Fibroblast of the aortic adventitia (primary cell): ENCODE measurements around the gene ABHD4. TPM values are rescaled to one million over a fixed set of nuclear protein-coding genes. Genes with fewer than 3 reads are reported as not detected.
"Not testable (repeated sequence)": the region's sequence is repeated elsewhere in the genome, so short reads cannot be mapped to it uniquely, and the experiment has no call there.

Experiments used
- DNase-seq: peaks from one replicate; pipeline ENCODE4 v3.0.0-alpha.2; 2010; ENCODE audit warnings: low read depth
- H3K4me3 ChIP-seq: 2 replicates; pipeline ENCODE4 v1.5.1; 2011; ENCODE audit warnings: low read depth, mild to moderate bottlenecking, control low read depth, low read length, moderate library complexity
- CTCF ChIP-seq: IDR thresholded peaks from 2 replicates; pipeline ENCODE4 v1.5.1; 2011; ENCODE audit warnings: mild to moderate bottlenecking, low read length, control low read depth, inconsistent platforms; ENCODE audit not compliant: insufficient read depth
- total RNA-seq: library from RNA; depleted of rRNA; stranded (reverse); fragments of >200 nt; gene quantifications from 2 replicates; pipeline ENCODE4 v1.2.3, GENCODE V29; 2012; ENCODE audit warnings: low replicate concordance

Gene ABHD4
- total RNA-seq, 1 donor = 24.3 TPM

DNA sequence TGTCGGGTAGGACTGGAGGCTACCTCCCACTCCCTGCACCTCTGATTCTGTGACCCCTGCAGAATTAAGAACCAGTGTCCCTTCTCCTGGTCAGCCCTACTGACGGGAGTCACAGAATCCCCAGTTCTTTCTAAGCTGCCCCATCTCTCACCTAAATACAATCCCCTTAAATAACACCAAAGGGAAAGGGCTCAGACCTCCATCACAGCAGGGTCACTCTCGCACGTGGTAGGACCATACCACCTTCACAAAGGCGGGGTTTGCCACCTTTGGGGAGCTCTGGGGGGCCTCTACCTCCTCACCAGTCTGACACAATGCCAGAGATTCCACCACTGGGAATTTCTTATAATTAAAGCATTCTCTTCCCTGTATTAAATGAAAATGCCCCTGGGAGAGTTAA lies 44.7 kb upstream of the ABHD4 start:
- H3K4me3 ChIP-seq = no peak overlapping the region
- TF ChIP-seq CTCF = no peak
- DNase-seq = no peak

- H3K4me3 ChIP-seq, DNase-seq: not testable (repeated sequence)
Observed at GRCh38 chr14:22553861-22554497, 44.1 kb upstream of the ABHD4 start.

GRCh38 chr14:22554498-22555383 lies 43.4 kb upstream of the ABHD4 start:
- TF ChIP-seq CTCF = no peak
- H3K4me3 ChIP-seq = no peak overlapping the region
- DNase-seq = no peak

GRCh38 chr14:22555384-22556011 lies 42.6 kb upstream of the ABHD4 start:
- no peak for DNase-seq
- H3K4me3 ChIP-seq = no peak overlapping the region
- TF ChIP-seq CTCF = no peak

DNA sequence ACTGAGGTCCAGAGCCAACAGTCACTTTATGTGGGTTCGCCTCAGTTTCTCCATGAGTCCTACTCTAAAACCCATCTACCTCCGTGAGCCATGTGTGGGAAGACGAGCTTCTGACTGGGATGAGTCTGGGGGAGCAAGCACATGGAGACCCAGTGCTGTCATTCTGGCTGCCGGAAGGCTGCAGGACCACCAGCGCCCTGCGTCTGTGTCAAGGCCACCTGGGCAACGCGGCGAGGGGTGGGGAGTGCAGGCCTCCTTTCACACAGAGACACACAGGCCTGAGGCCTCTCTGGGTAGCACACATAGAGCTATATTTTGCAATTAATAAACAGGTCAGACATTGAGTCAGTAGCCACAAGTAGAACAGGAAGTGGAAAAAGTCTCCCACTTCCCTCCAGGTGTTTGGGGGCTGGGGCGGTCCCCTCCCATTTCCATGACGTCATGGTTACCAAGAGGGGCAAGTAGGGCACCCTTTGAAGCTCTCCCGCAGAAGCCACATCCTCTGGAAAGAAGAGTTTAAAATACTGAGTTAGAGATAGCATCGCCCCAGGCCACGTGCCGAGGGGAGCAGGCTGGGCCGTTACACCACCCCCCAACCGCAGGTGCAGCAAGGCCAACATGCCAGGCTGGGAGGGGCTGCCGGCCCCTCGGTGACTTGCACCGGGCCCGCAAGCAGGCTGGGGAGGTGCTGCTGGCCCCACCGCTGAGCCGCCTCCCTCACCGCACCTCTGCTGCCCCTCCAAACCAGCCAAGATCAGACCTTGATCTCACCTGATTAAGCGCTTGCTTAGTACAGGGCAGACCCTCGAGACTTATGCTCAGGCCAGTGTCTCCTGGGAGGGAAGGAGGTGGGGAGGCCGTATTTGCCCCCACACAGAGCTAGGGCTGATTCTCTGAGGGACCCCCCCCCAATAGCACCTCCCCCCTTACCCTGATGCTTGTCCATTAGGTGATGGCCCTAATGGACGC lies 41.8 kb upstream of the ABHD4 start:
- no peak for DNase-seq
- H3K4me3 ChIP-seq = no peak overlapping the region
- TF ChIP-seq CTCF = no peak

DNA sequence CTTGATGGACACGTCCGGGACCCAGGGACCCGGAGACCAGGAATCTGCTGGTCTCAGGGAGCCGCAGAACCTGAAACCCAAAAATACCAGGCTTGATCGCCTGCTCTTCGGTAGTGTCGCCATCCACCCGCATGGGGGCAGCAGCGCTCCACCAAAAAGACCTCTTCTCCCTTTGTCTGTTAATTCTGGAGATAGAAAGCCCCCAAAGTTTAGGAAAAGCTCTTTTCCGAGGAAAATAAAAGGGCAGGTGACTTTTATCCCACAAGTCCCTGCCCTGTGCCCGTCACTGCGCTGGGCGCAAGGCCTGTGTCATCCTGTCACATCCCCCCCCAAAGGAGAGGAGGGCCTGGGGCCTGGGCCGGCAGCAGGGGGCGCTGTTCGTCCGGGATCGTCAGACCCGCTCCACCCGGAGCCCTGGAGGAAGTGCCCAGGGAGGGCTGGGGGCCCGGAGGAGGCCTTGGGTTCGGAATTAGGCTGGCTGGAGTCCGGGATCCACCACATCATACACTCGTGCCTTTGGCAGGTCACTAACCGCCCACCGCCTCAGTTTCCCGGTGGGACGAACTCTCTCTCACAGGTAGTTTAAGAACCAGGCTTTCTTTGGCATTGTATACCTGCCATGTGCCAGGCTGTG lies 41.0 kb upstream of the ABHD4 start:
- peak; percentile 83 for TF ChIP-seq CTCF
- peak; percentile 75 for DNase-seq
- H3K4me3 ChIP-seq = peak overlapping the region; percentile 58
